DMS53 treated with DMSO at 0.1 percent for 48 hours (cell line): ENCODE results near the gene NCAN.

ENCODE experiments used
- DNase-seq: peaks from one replicate; lab custom pipeline; 2025; ENCODE audit not compliant: unreplicated experiment; lab: John Stamatoyannopoulos, UW

NCAN gene

GRCh38 chr19:19279062-19279612, 67.4 kb downstream of the NCAN start:
- no peak for DNase-seq

GRCh38 chr19:19279853-19280252, 68.1 kb downstream of the NCAN start:
- DNase-seq = no peak

DNA sequence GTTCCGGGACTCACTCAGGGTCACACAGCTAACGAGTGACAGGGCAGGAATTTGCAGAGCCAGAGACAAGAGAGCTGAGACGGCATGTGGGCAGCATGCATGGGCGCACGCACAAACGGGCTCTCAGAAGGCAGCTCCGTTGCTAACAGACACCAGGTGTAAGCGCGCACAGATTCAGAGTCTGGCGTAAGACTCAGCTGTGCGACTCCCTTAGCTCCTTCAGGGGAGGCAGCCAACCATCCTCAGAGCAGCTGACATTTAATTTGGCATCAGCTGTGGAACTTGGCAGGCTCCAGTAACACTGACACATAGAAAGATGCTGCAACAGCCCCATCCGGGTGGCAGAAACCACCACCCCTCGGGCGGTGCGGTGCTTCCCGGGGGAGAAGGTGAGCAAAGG, 68.8 kb downstream of the NCAN start:
- no peak for DNase-seq

- DNase-seq = no peak
Observed at GRCh38 chr19:19285686-19286085, 73.9 kb downstream of the NCAN start.

DNA sequence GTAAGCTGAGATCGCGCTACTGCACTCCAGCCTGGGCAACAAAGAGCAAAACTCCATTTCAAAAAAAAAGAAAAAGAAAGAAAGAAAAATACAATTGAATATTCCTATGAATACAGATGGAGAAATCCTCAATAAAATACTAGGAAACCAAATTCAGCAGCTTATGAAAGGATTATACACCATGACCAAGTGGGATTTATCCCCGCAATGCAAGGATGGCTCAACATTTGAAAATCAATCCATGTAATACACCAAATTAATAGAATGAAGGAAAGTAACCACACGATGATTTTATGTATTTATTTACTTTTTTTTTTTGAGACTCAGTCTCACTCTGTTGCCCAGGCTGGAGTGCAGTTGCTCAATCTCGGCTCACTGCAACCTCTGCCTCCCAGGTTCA, 80.8 kb downstream of the NCAN start:
- DNase-seq = no peak

GRCh38 chr19:19294914-19295313, 83.2 kb downstream of the NCAN start:
- no peak for DNase-seq

- no peak for DNase-seq
Observed at GRCh38 chr19:19296953-19297689, 85.4 kb downstream of the NCAN start.

GRCh38 chr19:19297759-19298158, 86.0 kb downstream of the NCAN start:
- no peak for DNase-seq

GRCh38 chr19:19300613-19301012, 88.9 kb downstream of the NCAN start:
- no peak for DNase-seq
